ENCODE data around the gene SMC2. TPM values are rescaled to one million over a fixed set of nuclear protein-coding genes. Genes with fewer than 3 reads are reported as not detected.

SMC2 gene
- total RNA-seq: 9.5 and 20.7 TPM in 2 replicates

GRCh38 chr9:104093647-104094533, at the start of gene SMC2:
Gene SMC2 (plus strand): TSS chr9:104094309. CDS start chr9:104095385, 1,076 bp downstream.

